NT2/D1 (cell line): ENCODE measurements around the gene SH2D1B.

Experiments used
- SUZ12 ChIP-seq: IDR thresholded peaks from 2 replicates; pipeline ENCODE4 v1.6.1; 2011; ENCODE audit not compliant: insufficient read length, insufficient read depth; ENCODE audit errors: extremely low read depth
- YY1 ChIP-seq: IDR thresholded peaks from 2 replicates; pipeline ENCODE4 v1.6.1; 2011; ENCODE audit not compliant: insufficient read length, insufficient read depth
- ZNF274 ChIP-seq: IDR thresholded peaks from 2 replicates; pipeline ENCODE4 v1.6.1; 2011; ENCODE audit warnings: mild to moderate bottlenecking, low read depth, low read length

DNA sequence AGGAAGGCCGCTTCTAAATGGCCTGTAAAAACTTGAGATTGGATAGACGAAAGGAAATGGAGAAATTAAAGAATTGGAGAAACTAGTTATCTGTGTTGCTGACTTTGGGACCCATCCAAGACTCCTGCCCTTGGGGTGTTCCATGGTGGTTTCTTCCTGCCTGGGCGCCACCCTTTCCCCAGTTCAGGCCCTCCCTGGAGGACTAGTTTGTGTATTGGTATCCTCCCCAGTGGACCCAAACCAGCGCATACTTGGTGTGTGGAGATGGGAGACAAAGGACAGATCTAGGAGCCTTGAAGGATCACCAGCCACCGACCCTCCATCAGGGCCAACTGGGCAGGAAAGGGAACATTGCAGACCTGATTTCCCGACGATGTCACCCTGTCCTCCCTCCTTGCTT, 42.4 kb downstream of the SH2D1B start:
- TF ChIP-seq YY1, result no peak
- no peak for TF ChIP-seq ZNF274
- no peak for TF ChIP-seq SUZ12
